Sigmoid colon (tissue), 4 donors: ENCODE data around the gene MYO9A.

Experiments
- POLR2A ChIP-seq, 2 donors: fragments of 450-650 bp; IDR thresholded peaks; one replicate each; pipeline ENCODE4 v1.6.1; 2016; ENCODE audit warnings: antibody characterized with exemption in 2 of 2, mild to moderate bottlenecking in 2 of 2, moderate library complexity in 2 of 2
- POLR2AphosphoS5 ChIP-seq, 4 donors: sonication (generic); formaldehyde crosslinking; IDR thresholded peaks; one replicate each; pipeline ENCODE4 v1.6.1; 2017; ENCODE audit warnings: antibody characterized with exemption in 4 of 4
- TF ChIP-seq, protein P1 (sequence below), 4 experiments: fragments of 450-650 bp in 3 of 4; fragments of 200-600 bp in 1 of 4; IDR thresholded peaks; one replicate each; pipeline ENCODE4 v1.5.1; 2016 to 2019; ENCODE audit warnings: antibody characterized with exemption in 4 of 4, mild to moderate bottlenecking in 3 of 4, moderate library complexity in 2 of 4

DNA sequence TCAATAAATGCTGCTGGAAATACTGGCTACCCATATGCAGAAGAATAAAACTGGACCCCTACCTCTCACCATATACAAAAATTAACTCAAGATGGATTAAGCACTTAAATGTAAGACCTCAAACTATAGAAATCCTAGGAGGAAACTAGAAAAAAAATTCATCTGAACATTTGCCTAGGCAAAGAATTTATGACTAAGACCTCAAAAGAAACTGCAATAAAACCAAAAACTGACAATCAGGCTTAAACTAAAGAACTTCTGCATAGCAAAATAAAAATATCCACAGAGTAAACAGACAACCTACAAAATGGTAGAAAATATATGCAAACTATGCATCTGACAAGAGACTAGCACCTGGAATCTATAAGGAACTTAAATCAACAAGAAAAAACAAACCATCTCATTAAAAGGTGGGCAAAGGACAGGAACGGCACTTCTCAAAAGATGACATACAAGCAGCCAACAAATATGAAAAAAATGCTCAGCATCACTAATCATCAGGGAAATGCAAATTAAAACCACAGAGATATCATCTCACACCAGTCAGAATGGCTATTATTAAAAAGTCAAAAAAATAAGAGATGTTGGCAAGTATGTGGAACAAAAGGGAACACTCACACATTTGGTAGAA is 47.0 kb downstream of the MYO9A start:
- TF ChIP-seq, protein P1, sequence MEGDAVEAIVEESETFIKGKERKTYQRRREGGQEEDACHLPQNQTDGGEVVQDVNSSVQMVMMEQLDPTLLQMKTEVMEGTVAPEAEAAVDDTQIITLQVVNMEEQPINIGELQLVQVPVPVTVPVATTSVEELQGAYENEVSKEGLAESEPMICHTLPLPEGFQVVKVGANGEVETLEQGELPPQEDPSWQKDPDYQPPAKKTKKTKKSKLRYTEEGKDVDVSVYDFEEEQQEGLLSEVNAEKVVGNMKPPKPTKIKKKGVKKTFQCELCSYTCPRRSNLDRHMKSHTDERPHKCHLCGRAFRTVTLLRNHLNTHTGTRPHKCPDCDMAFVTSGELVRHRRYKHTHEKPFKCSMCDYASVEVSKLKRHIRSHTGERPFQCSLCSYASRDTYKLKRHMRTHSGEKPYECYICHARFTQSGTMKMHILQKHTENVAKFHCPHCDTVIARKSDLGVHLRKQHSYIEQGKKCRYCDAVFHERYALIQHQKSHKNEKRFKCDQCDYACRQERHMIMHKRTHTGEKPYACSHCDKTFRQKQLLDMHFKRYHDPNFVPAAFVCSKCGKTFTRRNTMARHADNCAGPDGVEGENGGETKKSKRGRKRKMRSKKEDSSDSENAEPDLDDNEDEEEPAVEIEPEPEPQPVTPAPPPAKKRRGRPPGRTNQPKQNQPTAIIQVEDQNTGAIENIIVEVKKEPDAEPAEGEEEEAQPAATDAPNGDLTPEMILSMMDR (IDR thresholded peaks at IDR 0.05) = no peak
- TF ChIP-seq POLR2A (IDR thresholded peaks at IDR 0.05) (no peak), POLR2AphosphoS5 (IDR thresholded peaks at IDR 0.05) (no peak)
